ENCODE results near the gene GPR35. TPM values are rescaled to one million over a fixed set of nuclear protein-coding genes. Genes with fewer than 3 reads are reported as not detected.
"Not testable (repeated sequence)": the region's sequence is repeated elsewhere in the genome, so short reads cannot be mapped to it uniquely, and the experiment has no call there.

GPR35 gene
- total RNA-seq, 1 donor from 2014 or later = 1.6 TPM

DNA sequence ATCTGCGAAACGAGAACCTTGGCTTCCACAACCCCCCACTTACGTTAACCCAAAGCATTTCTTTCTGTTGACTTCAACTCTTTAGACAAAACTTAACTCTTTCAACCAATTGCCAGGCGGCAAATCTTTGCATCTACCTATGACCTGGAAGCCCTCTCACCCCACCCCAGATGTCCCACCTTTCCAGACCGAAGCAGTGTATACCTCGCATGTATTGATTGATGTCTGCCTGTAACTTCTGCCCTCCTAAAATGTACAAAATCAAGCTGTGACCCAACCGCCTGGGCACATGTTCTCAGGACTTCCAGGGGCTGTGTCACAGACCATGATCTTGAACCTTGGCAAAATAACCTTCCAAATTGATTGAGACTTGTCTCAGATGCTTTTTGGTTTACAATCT, 45.1 kb downstream of the GPR35 start:
- no peak overlapping the region for H3K4me3 Mint-ChIP-seq
- no peaks in the 10 kb centered on the region for H3K36me3 Mint-ChIP-seq (ENCODE audit: low read depth)
- H3K27ac Mint-ChIP-seq = no peak overlapping the region
- DNase-seq = no peak
- TF ChIP-seq, protein P1, sequence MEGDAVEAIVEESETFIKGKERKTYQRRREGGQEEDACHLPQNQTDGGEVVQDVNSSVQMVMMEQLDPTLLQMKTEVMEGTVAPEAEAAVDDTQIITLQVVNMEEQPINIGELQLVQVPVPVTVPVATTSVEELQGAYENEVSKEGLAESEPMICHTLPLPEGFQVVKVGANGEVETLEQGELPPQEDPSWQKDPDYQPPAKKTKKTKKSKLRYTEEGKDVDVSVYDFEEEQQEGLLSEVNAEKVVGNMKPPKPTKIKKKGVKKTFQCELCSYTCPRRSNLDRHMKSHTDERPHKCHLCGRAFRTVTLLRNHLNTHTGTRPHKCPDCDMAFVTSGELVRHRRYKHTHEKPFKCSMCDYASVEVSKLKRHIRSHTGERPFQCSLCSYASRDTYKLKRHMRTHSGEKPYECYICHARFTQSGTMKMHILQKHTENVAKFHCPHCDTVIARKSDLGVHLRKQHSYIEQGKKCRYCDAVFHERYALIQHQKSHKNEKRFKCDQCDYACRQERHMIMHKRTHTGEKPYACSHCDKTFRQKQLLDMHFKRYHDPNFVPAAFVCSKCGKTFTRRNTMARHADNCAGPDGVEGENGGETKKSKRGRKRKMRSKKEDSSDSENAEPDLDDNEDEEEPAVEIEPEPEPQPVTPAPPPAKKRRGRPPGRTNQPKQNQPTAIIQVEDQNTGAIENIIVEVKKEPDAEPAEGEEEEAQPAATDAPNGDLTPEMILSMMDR (IDR thresholded peaks at IDR 0.05) = no peak
- H3K27me3 Mint-ChIP-seq = peaks cover 22% of the 10 kb centered on the region
- intact Hi-C loops (cut with micrococcal nuclease) = no loop called here
- no peaks in the 10 kb centered on the region for H3K4me1 Mint-ChIP-seq
- H3K9me3 Mint-ChIP-seq = peaks cover 3% of the 10 kb centered on the region
- CTCF ChIA-PET = no interaction called here
- POLR2A ChIA-PET = no interaction called here
- no peak for ATAC-seq (ENCODE audit: low read depth)

DNA sequence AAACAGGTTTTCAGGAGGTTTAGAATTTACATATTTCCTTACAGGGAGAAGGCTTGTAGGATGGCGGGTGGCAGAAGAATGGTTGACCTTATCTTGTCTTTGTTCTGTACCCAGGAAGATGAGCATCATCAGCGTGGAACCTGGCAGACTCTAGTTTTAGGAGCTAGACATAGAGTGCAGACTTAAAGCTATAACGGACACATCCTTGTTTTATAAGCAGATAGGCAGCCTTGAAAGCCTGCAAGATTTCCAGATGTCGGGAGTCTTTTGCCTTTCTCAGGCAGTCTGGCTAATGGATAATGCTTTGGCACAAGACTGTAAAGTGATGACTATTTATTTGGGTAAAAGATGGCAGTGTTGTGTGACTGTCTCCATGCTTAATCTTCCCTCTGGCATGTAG, 45.7 kb downstream of the GPR35 start:
- H3K4me3 Mint-ChIP-seq = no peak overlapping the region
- H3K27ac Mint-ChIP-seq = no peak overlapping the region
- peaks cover 3% of the 10 kb centered on the region for H3K9me3 Mint-ChIP-seq
- no peak for DNase-seq
- no peak for ATAC-seq (ENCODE audit: low read depth)
- peaks cover 20% of the 10 kb centered on the region for H3K27me3 Mint-ChIP-seq
- ChIA-PET CTCF (no interaction called here), POLR2A (no interaction called here)
- intact Hi-C loops (cut with micrococcal nuclease) = no loop called here
- no peaks in the 10 kb centered on the region for H3K36me3 Mint-ChIP-seq (ENCODE audit: low read depth)
- TF ChIP-seq, protein P1 (IDR thresholded peaks at IDR 0.05) = no peak
- H3K4me1 Mint-ChIP-seq = no peaks in the 10 kb centered on the region

DNA sequence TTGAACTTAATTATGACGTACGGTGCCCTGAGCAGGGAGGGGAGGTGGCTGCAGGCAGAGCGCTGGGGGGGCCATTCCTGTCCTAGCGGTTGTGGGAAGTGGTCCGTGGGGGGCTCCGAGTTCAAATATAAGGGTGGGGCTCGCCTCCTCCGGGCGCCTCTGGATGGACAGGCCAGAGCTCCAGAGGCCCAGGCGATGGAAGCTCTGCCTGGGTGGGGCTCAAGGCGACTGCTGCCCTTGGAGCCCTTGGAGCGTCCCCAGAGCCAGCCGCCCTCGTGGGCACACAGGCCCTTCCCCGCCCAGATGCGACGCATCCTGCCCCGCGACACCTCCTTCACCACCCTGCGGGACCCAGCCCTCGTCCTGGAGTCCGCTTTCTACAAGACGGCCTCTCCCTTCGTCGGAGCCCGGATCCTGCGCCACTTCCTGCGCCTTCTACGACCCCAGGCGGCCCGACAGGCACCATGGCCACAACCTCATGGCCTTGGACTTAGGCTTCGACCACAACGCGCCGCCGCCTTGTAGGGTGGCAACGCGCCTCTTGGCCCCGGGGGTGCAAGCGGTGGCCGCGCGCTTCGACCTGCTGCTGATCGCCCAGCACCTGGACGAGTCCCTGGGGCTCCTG, 46.9 kb downstream of the GPR35 start:
- ATAC-seq (ENCODE audit: low read depth) (no peak), DNase-seq (no peak)
- CTCF ChIA-PET = no interaction called here
- Mint-ChIP-seq H3K4me1 (no peaks in the 10 kb centered on the region), H3K27ac (no peak overlapping the region), H3K9me3 (no peaks in the 10 kb centered on the region), H3K36me3 (ENCODE audit: low read depth) (no peaks in the 10 kb centered on the region), H3K27me3 (peaks cover 12% of the 10 kb centered on the region), H3K4me3 (no peak overlapping the region)
- POLR2A ChIA-PET = no interaction called here
- intact Hi-C loops (cut with micrococcal nuclease) = no loop called here
- TF ChIP-seq, protein P1 (IDR thresholded peaks at IDR 0.05) = no peak

DNA sequence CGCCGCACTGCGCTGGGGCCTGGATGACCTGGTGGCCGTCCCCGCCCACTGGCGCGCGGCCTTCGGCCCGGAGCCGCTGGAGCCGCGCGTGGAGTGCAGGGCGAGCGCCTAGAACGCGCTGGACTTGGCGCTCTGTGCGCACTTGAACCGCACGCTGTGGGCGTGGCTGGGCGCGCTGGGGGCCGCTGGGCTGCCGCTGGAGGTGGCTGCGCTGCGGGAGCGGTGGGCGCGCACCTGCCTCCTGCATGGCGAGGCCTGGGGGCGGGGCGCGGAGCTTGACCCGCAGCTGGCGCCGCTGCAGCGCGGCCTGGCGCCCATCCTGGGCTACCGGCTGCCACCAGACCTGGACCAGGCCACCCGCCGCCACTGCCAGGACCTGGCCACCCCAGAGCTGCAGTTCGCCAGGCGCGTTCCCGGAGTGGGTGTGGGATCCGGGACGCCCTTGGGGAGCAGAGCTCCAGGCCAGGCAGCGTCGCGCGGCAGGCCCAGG, 47.5 kb downstream of the GPR35 start:
- intact Hi-C loops (cut with micrococcal nuclease) = no loop called here
- Mint-ChIP-seq H3K36me3 (ENCODE audit: low read depth) (no peaks in the 10 kb centered on the region), H3K9me3 (no peaks in the 10 kb centered on the region), H3K4me3 (no peak overlapping the region), H3K27me3 (peaks cover 10% of the 10 kb centered on the region), H3K4me1 (no peaks in the 10 kb centered on the region), H3K27ac (no peak overlapping the region)
- CTCF ChIA-PET = no interaction called here
- DNase-seq = no peak
- TF ChIP-seq, protein P1 (IDR thresholded peaks at IDR 0.05) = no peak
- POLR2A ChIA-PET = no interaction called here
- no peak for ATAC-seq (ENCODE audit: low read depth)

DNA sequence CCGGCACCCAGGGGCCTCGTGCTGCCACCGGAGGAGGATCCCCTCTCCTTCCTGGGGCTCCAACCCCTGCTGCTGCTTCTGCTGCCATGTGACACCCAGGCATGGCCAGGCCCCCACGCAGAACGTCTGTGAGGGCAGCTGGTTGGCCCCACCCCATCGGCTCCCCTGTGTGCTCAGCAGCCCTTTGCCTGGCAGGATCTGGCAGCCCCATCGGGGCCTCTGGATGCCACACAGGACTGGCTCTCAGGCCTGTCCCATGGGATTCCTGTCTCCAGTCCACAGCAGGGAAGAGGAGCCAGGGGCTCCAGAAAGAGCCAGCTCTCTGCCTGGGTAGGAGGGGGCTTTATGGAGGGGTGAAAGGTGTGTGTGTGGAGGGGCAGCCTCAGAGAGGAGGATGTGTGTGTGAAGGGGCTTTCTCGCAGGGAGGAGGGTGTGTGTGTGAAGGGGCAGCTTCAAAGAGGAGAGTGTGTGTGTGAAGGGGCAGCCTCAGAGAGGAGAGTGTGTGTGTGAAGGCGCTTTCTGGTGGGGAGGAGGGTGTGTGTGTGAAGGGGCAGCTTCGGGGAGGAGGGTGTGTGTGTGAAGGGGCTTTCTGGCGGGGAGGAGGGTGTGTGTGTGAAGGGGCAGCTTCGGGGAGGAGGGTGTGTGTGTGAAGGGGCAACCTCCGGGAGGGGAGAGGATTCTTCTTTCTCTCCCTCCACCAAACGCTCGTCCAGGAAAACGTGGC, 49.3 kb downstream of the GPR35 start:
- H3K27ac Mint-ChIP-seq; CTCF ChIA-PET; POLR2A ChIA-PET; intact Hi-C loops (cut with micrococcal nuclease); H3K4me1 Mint-ChIP-seq; ATAC-seq (ENCODE audit: low read depth); DNase-seq; H3K27me3 Mint-ChIP-seq; H3K36me3 Mint-ChIP-seq (ENCODE audit: low read depth); H3K9me3 Mint-ChIP-seq; H3K4me3 Mint-ChIP-seq: not testable (repeated sequence)

DNA sequence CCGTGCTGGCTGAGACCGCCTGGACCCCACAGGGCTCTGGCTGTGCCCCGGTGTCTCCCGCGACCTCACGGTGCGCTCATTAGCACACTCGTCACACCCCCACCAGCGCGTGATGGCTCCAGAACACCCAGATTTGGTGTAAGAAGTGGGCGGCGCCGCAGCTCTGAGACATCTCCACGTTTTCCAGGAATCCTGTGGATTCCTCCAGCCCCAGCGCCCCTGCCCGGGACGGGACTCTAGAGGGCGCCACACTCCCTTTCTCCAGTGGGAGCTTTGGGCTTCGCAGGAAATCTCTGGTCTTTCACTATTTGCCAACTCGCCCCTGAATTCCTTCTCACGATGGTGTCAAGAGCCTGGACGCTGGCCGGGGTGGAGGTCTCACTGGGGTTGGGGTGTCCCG, 50.1 kb downstream of the GPR35 start:
- H3K4me1 Mint-ChIP-seq; H3K36me3 Mint-ChIP-seq (ENCODE audit: low read depth); CTCF ChIA-PET; H3K27ac Mint-ChIP-seq; POLR2A ChIA-PET; DNase-seq; H3K27me3 Mint-ChIP-seq; H3K4me3 Mint-ChIP-seq; H3K9me3 Mint-ChIP-seq; intact Hi-C loops (cut with micrococcal nuclease); ATAC-seq (ENCODE audit: low read depth): not testable (repeated sequence)

DNA sequence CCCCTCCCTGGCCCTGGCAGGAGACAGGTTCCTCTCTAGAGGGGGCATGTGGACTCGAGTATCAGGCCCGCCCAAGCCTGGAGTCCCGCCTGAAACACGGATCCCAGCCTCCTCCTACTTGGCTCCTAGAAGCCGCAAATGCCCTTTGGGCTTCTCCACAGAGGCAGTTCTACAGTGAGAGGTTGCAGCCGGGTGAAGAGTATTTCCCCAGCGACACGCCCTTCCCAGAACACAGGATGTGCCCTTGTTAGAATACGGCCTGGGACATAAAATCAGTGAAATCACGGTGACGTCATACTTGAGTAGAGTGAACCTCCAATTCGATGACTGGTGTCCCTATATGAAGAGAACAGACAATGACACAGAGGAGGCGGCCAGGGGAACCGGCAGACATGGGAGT, 52.8 kb downstream of the GPR35 start:
- H3K27me3 Mint-ChIP-seq; CTCF ChIA-PET; ATAC-seq (ENCODE audit: low read depth); H3K9me3 Mint-ChIP-seq; H3K4me3 Mint-ChIP-seq; H3K27ac Mint-ChIP-seq; DNase-seq; H3K36me3 Mint-ChIP-seq (ENCODE audit: low read depth); H3K4me1 Mint-ChIP-seq; intact Hi-C loops (cut with micrococcal nuclease); POLR2A ChIA-PET: not testable (repeated sequence)

DNA sequence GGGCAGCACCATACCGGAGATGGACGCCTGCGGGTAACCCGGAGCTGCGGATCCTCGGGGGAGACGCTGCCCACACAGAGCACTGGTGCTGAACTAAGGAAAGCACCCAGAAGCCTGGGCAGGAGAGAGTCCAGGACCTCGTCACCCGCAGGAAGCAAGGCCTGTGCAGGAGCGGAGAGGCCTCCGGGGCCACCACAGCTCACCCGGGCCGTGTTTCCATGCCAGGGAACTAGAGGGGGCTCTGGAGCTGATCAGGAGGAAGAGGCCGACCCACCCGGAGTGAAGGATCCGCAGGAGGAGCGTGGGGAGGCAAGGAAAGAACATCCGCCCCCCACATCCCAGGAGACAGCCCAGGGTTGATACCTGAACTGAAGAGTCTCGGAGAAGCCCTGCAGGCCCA, 53.6 kb downstream of the GPR35 start:
- not testable (repeated sequence) for ATAC-seq (ENCODE audit: low read depth)

DNA sequence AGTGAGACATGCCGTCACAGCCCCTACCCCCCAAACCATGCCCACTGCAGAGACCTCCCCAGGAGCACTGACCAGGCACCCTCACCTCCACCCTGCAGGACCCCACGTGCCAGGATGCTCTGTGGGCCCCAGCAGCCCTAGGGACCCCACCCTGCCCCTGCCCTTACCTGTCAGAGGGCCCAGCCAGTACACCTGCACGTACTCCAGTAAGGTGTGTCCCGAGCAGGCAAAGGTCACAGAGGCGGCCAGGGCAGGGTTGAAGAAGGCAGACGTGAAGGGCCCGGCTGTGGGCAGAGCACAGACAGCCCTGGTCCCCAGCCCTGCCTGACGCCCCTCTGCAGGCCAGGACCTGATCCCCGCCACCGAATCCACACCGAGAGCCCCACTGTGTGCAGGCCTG, 54.9 kb downstream of the GPR35 start:
- H3K4me3 Mint-ChIP-seq; ATAC-seq (ENCODE audit: low read depth); H3K36me3 Mint-ChIP-seq (ENCODE audit: low read depth); POLR2A ChIA-PET; H3K4me1 Mint-ChIP-seq; H3K27me3 Mint-ChIP-seq; intact Hi-C loops (cut with micrococcal nuclease); H3K27ac Mint-ChIP-seq; DNase-seq; H3K9me3 Mint-ChIP-seq; CTCF ChIA-PET: not testable (repeated sequence)

More for the DNA sequence above, 53.6 kb downstream of the GPR35 start:
- POLR2A ChIA-PET; H3K27ac Mint-ChIP-seq; H3K9me3 Mint-ChIP-seq; H3K4me1 Mint-ChIP-seq; DNase-seq; intact Hi-C loops (cut with micrococcal nuclease); H3K4me3 Mint-ChIP-seq; H3K27me3 Mint-ChIP-seq; CTCF ChIA-PET; H3K36me3 Mint-ChIP-seq (ENCODE audit: low read depth): not testable (repeated sequence)
